Measurements from ENCODE around the gene HAVCR2. TPM values are rescaled to one million over a fixed set of nuclear protein-coding genes. Genes with fewer than 3 reads are reported as not detected.

Gene HAVCR2
- total RNA-seq = not detected in 2 replicates

GRCh38 chr5:157108976-157109375, at the start of gene HAVCR2:
Gene HAVCR2, minus strand, starts transcription at chr5:157109044. Its CDS starts 61 bp downstream, at chr5:157108983.

GRCh38 chr5:157142317-157143126, 33.7 kb upstream of the HAVCR2 start, which contains the start of gene MED7:
Gene MED7, minus strand, starts transcription at chr5:157142865. Its CDS starts 3,434 bp downstream, at chr5:157139431.

GRCh38 chr5:157059093-157059539, 49.7 kb downstream of the HAVCR2 start, which contains the start of gene HAVCR1:
Gene HAVCR1, minus strand, starts transcription at chr5:157059116. Its CDS starts 1,173 bp downstream, at chr5:157057943.

Other genes starting within 250 kb of the HAVCR2 start
- gene TIMD4, start 145.8 kb downstream of the HAVCR2 start, total RNA-seq = not detected in 2 replicates
- gene HAVCR1, start 49.9 kb downstream of the HAVCR2 start, total RNA-seq = not detected in 2 replicates
- 2.6 and 4.0 TPM in 2 replicates for gene MED7, start 33.8 kb upstream of the HAVCR2 start, total RNA-seq
- gene GARIN3, start 57.2 kb upstream of the HAVCR2 start, total RNA-seq = not detected in 2 replicates
- gene ITK, start 71.8 kb upstream of the HAVCR2 start, total RNA-seq = under 0.01 TPM in 1 of 2 replicates, not detected in the other
- gene CYFIP2, start 157.1 kb upstream of the HAVCR2 start, total RNA-seq = 0.12 and 0.94 TPM in 2 replicates

All from pericardium fibroblast (primary cell).